Body of pancreas (tissue), 4 donors: Measurements from ENCODE around the gene CISTR.

Experiments
- CTCF ChIP-seq, 7 experiments: fragments of 450-650 bp in 4 of 7; fragments of 200-600 bp in 3 of 7; sonication (generic) in 3 of 7; IDR thresholded peaks; one replicate each; pipeline ENCODE4 v1.5.1; 2016 to 2019; ENCODE audit warnings: antibody characterized with exemption in 7 of 7
- POLR2A ChIP-seq, 3 donors: fragments of 450-650 bp; IDR thresholded peaks; one replicate each; pipeline ENCODE4 v1.6.1; 2016; ENCODE audit warnings: antibody characterized with exemption in 3 of 3, mild to moderate bottlenecking in 2 of 3

GRCh38 chr12:53737951-53738405 is 13.8 kb downstream of the CISTR start:
- TF ChIP-seq CTCF (IDR thresholded peaks at IDR 0.05) (no peak), POLR2A (IDR thresholded peaks at IDR 0.05) (no peak)
